Kidney (tissue), 14 donors: ENCODE results near the gene MED13L. TPM values are rescaled to one million over a fixed set of nuclear protein-coding genes. Genes with fewer than 3 reads are reported as not detected.

Experiments used
- DNase-seq, 5 donors: peaks; one replicate each; pipeline ENCODE4 v3.0.0-alpha.2; 2013 to 2020
- FAIRE-seq: peaks from 2 replicates; lab custom pipeline; 2012; peaks lifted over from hg19 to GRCh38; lab: Jason Lieb, UNC
- H3K27ac ChIP-seq, 2 donors: one replicate each; pipeline ENCODE4 v1.7.0; 2013; ENCODE audit warnings: low read depth in 2 of 2, low read length in 2 of 2, inconsistent platforms in 1 of 2
- H3K27me3 ChIP-seq: one replicate; pipeline ENCODE4 v1.7.1; 2013; ENCODE audit warnings: low read length, inconsistent platforms; ENCODE audit not compliant: control insufficient read depth, insufficient read depth
- H3K36me3 ChIP-seq, 3 donors: one replicate each; pipeline versions ENCODE4 v1.7.0 to v1.7.1; 2013; ENCODE audit warnings: low read length in 3 of 3, control low read depth in 1 of 3, inconsistent platforms in 1 of 3; ENCODE audit not compliant: insufficient read depth in 3 of 3, control insufficient read depth in 2 of 3
- H3K4me1 ChIP-seq, 3 donors: one replicate each; pipeline versions ENCODE4 v1.7.0 to v1.7.1; 2013; ENCODE audit warnings: low read length in 3 of 3, inconsistent platforms in 1 of 3, low read depth in 1 of 3; ENCODE audit not compliant: control insufficient read depth in 2 of 3, insufficient read depth in 2 of 3
- H3K4me3 ChIP-seq, 3 donors: one replicate each; pipeline versions ENCODE4 v1.7.0 to v1.8.1; 2013; ENCODE audit warnings: low read length in 3 of 3, control low read depth in 1 of 3, inconsistent platforms in 1 of 3
- H3K9ac ChIP-seq, 3 donors: one replicate each; pipeline versions ENCODE4 v1.7.0 to v1.7.1; 2013; ENCODE audit warnings: low read length in 3 of 3, control low read depth in 1 of 3, inconsistent platforms in 1 of 3
- H3K9me3 ChIP-seq, 3 donors: one replicate each; pipeline versions ENCODE4 v1.7.0 to v1.7.1; 2013; ENCODE audit warnings: low read length in 3 of 3, control low read depth in 1 of 3, inconsistent platforms in 1 of 3; ENCODE audit not compliant: control insufficient read depth in 2 of 3, insufficient read depth in 1 of 3
- CTCF ChIP-seq: IDR thresholded peaks from 3 replicates; pipeline ENCODE4 v1.5.1; 2012; ENCODE audit warnings: mild to moderate bottlenecking, moderate library complexity, borderline replicate concordance; ENCODE audit not compliant: insufficient read depth; ENCODE audit errors: extremely low read depth
- intact Hi-C: fragments of 100-400 bp; cut with DNase I; formaldehyde crosslinking; loops from one replicate; pipeline ENCODE4 v1.11.1; 2022
- polyA plus RNA-seq: library from polyadenylated mRNA; stranded (reverse); fragments of 350-450 nt; fragmentation: Illumina TruSeq; extraction: RNeasy Lipid Tissue Mini Kit (QIAGEN cat#74804); gene quantifications from one replicate; pipeline ENCODE4 v1.2.3, GENCODE V29; 2014; ENCODE audit warnings: low read depth, low replicate concordance; ENCODE audit not compliant: insufficient read depth
- total RNA-seq: library from RNA; stranded (reverse); fragmentation: NEBNext Ultra II Directional; extraction: Animal tissue kit (Norgen Biotek cat#: 25700); gene quantifications from one replicate; pipeline ENCODE4 v1.2.1, GENCODE V29; 2021
- donor health status: control.
- donor health status: control.
- donor health status: control.
- donor health status: control.
- donor health status: control.
- donor health status: DM: yes; HTN: yes; CAD: no.
- donor health status: Normal renal cell carcinoma (clear cell type).

MED13L gene
- total and polyA plus RNA-seq, 2 donors from 2014 or later, result 7.1 to 153 TPM

- H3K27ac ChIP-seq, result no peak overlapping the region
- H3K27me3 ChIP-seq, result no peaks in the 10 kb centered on the region
- TF ChIP-seq CTCF, result no peak
- H3K9me3 ChIP-seq, result no peaks in the 10 kb centered on the region
- peaks cover 0 to 7% (median 0%) of the 10 kb centered on the region in 3 donors for H3K4me1 ChIP-seq
- H3K36me3 ChIP-seq, result no peaks in the 10 kb centered on the region
- no peak for DNase-seq
- no peak overlapping the region for H3K4me3 ChIP-seq
- intact Hi-C loops, result no loop called here
- no peak overlapping the region for H3K9ac ChIP-seq
- FAIRE-seq, result no peak
Measured at GRCh38 chr12:116210762-116211161, 66.7 kb downstream of the MED13L start.

- Histone ChIP-seq H3K9ac (no peak overlapping the region), H3K4me1 (peaks cover 0 to 6% (median 0%) of the 10 kb centered on the region in 3 donors), H3K36me3 (no peaks in the 10 kb centered on the region), H3K9me3 (no peaks in the 10 kb centered on the region), H3K27ac (no peak overlapping the region), H3K4me3 (no peak overlapping the region), H3K27me3 (no peaks in the 10 kb centered on the region)
- intact Hi-C loops, result no loop called here
- no peak for FAIRE-seq
- no peak for TF ChIP-seq CTCF
- no peak for DNase-seq
Measured at GRCh38 chr12:116210131-116210530, 67.4 kb downstream of the MED13L start.

DNA sequence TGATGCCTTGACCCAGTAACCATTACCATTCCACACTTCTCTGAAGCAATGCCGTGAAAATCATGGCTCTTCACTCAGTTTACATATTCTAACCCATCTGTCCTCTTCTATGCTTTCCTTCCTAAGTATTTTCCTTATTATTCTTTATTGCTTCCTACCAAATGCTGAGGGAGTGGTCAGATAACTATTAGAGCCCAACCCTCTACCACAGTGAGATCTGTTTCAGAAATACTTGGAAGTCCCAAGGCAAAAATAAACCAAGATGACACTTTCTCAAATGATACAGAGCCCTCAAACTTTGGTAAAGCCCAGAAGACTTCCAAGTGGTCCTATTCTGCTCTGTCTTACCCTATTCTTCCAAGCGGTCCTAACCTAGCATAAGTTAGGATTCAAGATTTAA, 68.0 kb downstream of the MED13L start:
- no peak for FAIRE-seq
- DNase-seq, result no peak
- no peak for TF ChIP-seq CTCF
- Histone ChIP-seq H3K4me3 (no peak overlapping the region), H3K27me3 (no peaks in the 10 kb centered on the region), H3K36me3 (no peaks in the 10 kb centered on the region), H3K4me1 (peaks cover 0 to 3% (median 0%) of the 10 kb centered on the region in 3 donors), H3K9me3 (no peaks in the 10 kb centered on the region), H3K27ac (no peak overlapping the region), H3K9ac (no peak overlapping the region)
- intact Hi-C loops, result no loop called here

- H3K4me1 ChIP-seq, result no peaks in the 10 kb centered on the region
- H3K9me3 ChIP-seq, result no peaks in the 10 kb centered on the region
- intact Hi-C loops, result no loop called here
- no peaks in the 10 kb centered on the region for H3K36me3 ChIP-seq
- no peak overlapping the region for H3K4me3 ChIP-seq
- no peak overlapping the region for H3K9ac ChIP-seq
- H3K27me3 ChIP-seq, result no peaks in the 10 kb centered on the region
- H3K27ac ChIP-seq, result no peak overlapping the region
- no peak for FAIRE-seq
- no peak for DNase-seq
- TF ChIP-seq CTCF, result no peak
Measured at GRCh38 chr12:116207274-116207673, 70.2 kb downstream of the MED13L start.
